ENCODE data around the gene GSX2. TPM values are rescaled to one million over a fixed set of nuclear protein-coding genes. Genes with fewer than 3 reads are reported as not detected.
A peak's percentile ranks its signal among the peaks of the same experiment; 100 is the strongest.
"Not testable (repeated sequence)": the region's sequence is repeated elsewhere in the genome, so short reads cannot be mapped to it uniquely, and the experiment has no call there.

Gene GSX2
- total RNA-seq, 8 experiments from 2014 or later = 0.14 to 0.57 (median 0.33) TPM; not detected in 5

- H3K4me3 ChIP-seq = no peak overlapping the region
- 0 to 60% (median 31%) methylated on average over 1 to 4 of the region's 5 CpGs; no CpG with 5 or more reads in 4 of the 10 experiments for WGBS, 10 experiments
Measured at GRCh38 chr4:54098375-54098774, 1.6 kb upstream of the GSX2 start.

GRCh38 chr4:54099287-54099747 lies 646 bp upstream of the GSX2 start:
- 0 to 51% (median 10%) methylated on average over 1 to 7 of the region's 17 CpGs; no CpG with 5 or more reads in 3 of the 10 experiments for WGBS, 10 experiments
- H3K4me3 ChIP-seq = peak overlapping the region in 1 of 5 donors; percentile 22
- in situ Hi-C loops (cut with MboI; ENCODE audit: low pct_unique_long_range_greater_than_20kb in 2 of 9, low sequenced_read_pairs in 9 of 9, unreplicated experiment in 9 of 9) = loop anchor here in 1 of 9 experiments (25.0 kb wide), 1 partner anchor 113 kb away; no protein-coding TSS in a partner anchor
- ATAC-seq (replicated peaks in 6 of 8) = no peak
- H3K27ac ChIP-seq = no peak overlapping the region
- peaks cover 18 to 26% of the 10 kb centered on the region in 2 donors for H3K4me1 ChIP-seq (replicated peaks in 1 of 2)

More at GRCh38 chr4:54098375-54098774, 1.6 kb upstream of the GSX2 start:
- H3K27ac ChIP-seq = no peak overlapping the region
- peaks cover 18 to 25% of the 10 kb centered on the region in 2 donors for H3K4me1 ChIP-seq (replicated peaks in 1 of 2)
- in situ Hi-C loops (cut with MboI; ENCODE audit: low pct_unique_long_range_greater_than_20kb in 2 of 9, low sequenced_read_pairs in 9 of 9, unreplicated experiment in 9 of 9) = loop anchor here in 1 of 9 experiments (25.0 kb wide), 1 partner anchor 114 kb away; no protein-coding TSS in a partner anchor
- ATAC-seq (replicated peaks in 6 of 8) = peak in 2 of 8 experiments; percentile 16 to 54

GRCh38 chr4:54100595-54101189 lies 729 bp downstream of the GSX2 start:
- WGBS, 10 experiments = 0 to 100% (median 5%) methylated on average over 1 to 15 of the region's 46 CpGs; no CpG with 5 or more reads in 1 of the 10 experiments
- Histone ChIP-seq H3K27ac (no peak overlapping the region), H3K4me1 (replicated peaks in 1 of 2) (peaks cover 18 to 23% of the 10 kb centered on the region in 2 donors), H3K4me3 (peak overlapping the region; percentile 22 to 34 (median 32))
- peak in 7 of 8 experiments; percentile 14 to 39 (median 26) for ATAC-seq (replicated peaks in 6 of 8)
- in situ Hi-C loops (cut with MboI; ENCODE audit: low pct_unique_long_range_greater_than_20kb in 2 of 9, low sequenced_read_pairs in 9 of 9, unreplicated experiment in 9 of 9) = no loop called here

GRCh38 chr4:54101190-54102041 lies 1.5 kb downstream of the GSX2 start:
- no peak for ATAC-seq (replicated peaks in 6 of 8)
- in situ Hi-C loops (cut with MboI; ENCODE audit: low pct_unique_long_range_greater_than_20kb in 2 of 9, low sequenced_read_pairs in 9 of 9, unreplicated experiment in 9 of 9) = no loop called here
- Histone ChIP-seq H3K4me1 (replicated peaks in 1 of 2) (peaks cover 16 to 19% of the 10 kb centered on the region in 2 donors), H3K4me3 (no peak overlapping the region), H3K27ac (no peak overlapping the region)
- 0 to 80% (median 40%) methylated on average over 1 to 29 of the region's 50 CpGs; no CpG with 5 or more reads in 5 of the 10 experiments for WGBS, 10 experiments

GRCh38 chr4:54102531-54103106 lies 2.7 kb downstream of the GSX2 start:
- 22 to 83% (median 44%) methylated on average over 2 to 6 of the region's 6 CpGs for WGBS, 10 experiments
- ATAC-seq (replicated peaks in 6 of 8) = no peak
- Histone ChIP-seq H3K27ac (no peak overlapping the region), H3K4me1 (replicated peaks in 1 of 2) (peaks cover 18% of the 10 kb centered on the region in 2 donors), H3K4me3 (no peak overlapping the region)
- in situ Hi-C loops (cut with MboI; ENCODE audit: low pct_unique_long_range_greater_than_20kb in 2 of 9, low sequenced_read_pairs in 9 of 9, unreplicated experiment in 9 of 9) = no loop called here

GRCh38 chr4:54103190-54103574 lies 3.2 kb downstream of the GSX2 start:
- no peak overlapping the region for H3K27ac ChIP-seq
- no peak overlapping the region for H3K4me3 ChIP-seq
- H3K4me1 ChIP-seq (replicated peaks in 1 of 2) = peaks cover 20% of the 10 kb centered on the region in 2 donors
- in situ Hi-C loops (cut with MboI; ENCODE audit: low pct_unique_long_range_greater_than_20kb in 2 of 9, low sequenced_read_pairs in 9 of 9, unreplicated experiment in 9 of 9) = no loop called here
- WGBS, 10 experiments = 0 to 91% (median 17%) methylated on average over 2 to 6 of the region's 8 CpGs; no CpG with 5 or more reads in 3 of the 10 experiments
- peak in 1 of 8 experiments; percentile 9 for ATAC-seq (replicated peaks in 6 of 8)

GRCh38 chr4:54104907-54105306 lies 4.9 kb downstream of the GSX2 start:
- in situ Hi-C loops (cut with MboI; ENCODE audit: low pct_unique_long_range_greater_than_20kb in 2 of 9, low sequenced_read_pairs in 9 of 9, unreplicated experiment in 9 of 9) = no loop called here
- no peak overlapping the region for H3K27ac ChIP-seq
- no peak overlapping the region for H3K4me3 ChIP-seq
- WGBS, 10 experiments = 56 to 100% (median 94%) methylated on average over 1 of the region's 1 CpG; no CpG with 5 or more reads in 4 of the 10 experiments
- H3K4me1 ChIP-seq (replicated peaks in 1 of 2) = peaks cover 28 to 29% of the 10 kb centered on the region in 2 donors
- ATAC-seq (replicated peaks in 6 of 8) = no peak

GRCh38 chr4:54107951-54108748 lies 8.2 kb downstream of the GSX2 start:
- Histone ChIP-seq H3K4me3 (no peak overlapping the region), H3K4me1 (replicated peaks in 1 of 2) (peaks cover 21 to 22% of the 10 kb centered on the region in 2 donors), H3K27ac (no peak overlapping the region)
- 0 to 73% (median 11%) methylated on average over 3 to 19 of the region's 22 CpGs for WGBS, 10 experiments
- ATAC-seq (replicated peaks in 6 of 8) = no peak
- in situ Hi-C loops (cut with MboI; ENCODE audit: low pct_unique_long_range_greater_than_20kb in 2 of 9, low sequenced_read_pairs in 9 of 9, unreplicated experiment in 9 of 9) = no loop called here

GRCh38 chr4:54109241-54110018 lies 9.5 kb downstream of the GSX2 start:
- in situ Hi-C loops (cut with MboI; ENCODE audit: low pct_unique_long_range_greater_than_20kb in 2 of 9, low sequenced_read_pairs in 9 of 9, unreplicated experiment in 9 of 9) = no loop called here
- peaks cover 19 to 21% of the 10 kb centered on the region in 2 donors for H3K4me1 ChIP-seq (replicated peaks in 1 of 2)
- no peak overlapping the region for H3K4me3 ChIP-seq
- WGBS, 10 experiments = 3 to 100% (median 50%) methylated on average over 1 to 11 of the region's 51 CpGs; no CpG with 5 or more reads in 2 of the 10 experiments
- H3K27ac ChIP-seq = no peak overlapping the region
- peak in 4 of 8 experiments; percentile 57 to 81 (median 74) for ATAC-seq (replicated peaks in 6 of 8)

GRCh38 chr4:54110019-54110416 lies 10.1 kb downstream of the GSX2 start:
- WGBS, 10 experiments = 0 to 80% (median 16%) methylated on average over 1 to 9 of the region's 10 CpGs; no CpG with 5 or more reads in 3 of the 10 experiments
- no peak overlapping the region for H3K27ac ChIP-seq
- H3K4me3 ChIP-seq = no peak overlapping the region
- peaks cover 19 to 21% of the 10 kb centered on the region in 2 donors for H3K4me1 ChIP-seq (replicated peaks in 1 of 2)
- ATAC-seq (replicated peaks in 6 of 8) = no peak
- in situ Hi-C loops (cut with MboI; ENCODE audit: low pct_unique_long_range_greater_than_20kb in 2 of 9, low sequenced_read_pairs in 9 of 9, unreplicated experiment in 9 of 9) = no loop called here

- H3K4me3 ChIP-seq; in situ Hi-C loops (cut with MboI; ENCODE audit: low pct_unique_long_range_greater_than_20kb in 2 of 9, low sequenced_read_pairs in 9 of 9, unreplicated experiment in 9 of 9); H3K27ac ChIP-seq; ATAC-seq (replicated peaks in 6 of 8): not testable (repeated sequence)
- WGBS, 10 experiments = 64 to 100% (median 86%) methylated on average over 1 of the region's 1 CpG; no CpG with 5 or more reads in 4 of the 10 experiments
- peaks cover 14 to 16% of the 10 kb centered on the region in 2 donors for H3K4me1 ChIP-seq (replicated peaks in 1 of 2)
Measured at GRCh38 chr4:54113206-54113605, 13.2 kb downstream of the GSX2 start.
